Activated CD4-positive, alpha-beta T cell treated with anti-CD3 and anti-CD28 coated beads, Interleukin-2, amount 50 U/mL, for 24 hours (primary cell): ENCODE data around the gene NECAB3.
"Not testable (repeated sequence)": the region's sequence is repeated elsewhere in the genome, so short reads cannot be mapped to it uniquely, and the experiment has no call there.

Experiments used
- DNase-seq, 2 donors: peaks; one replicate each; pipeline ENCODE4 v3.0.0-alpha.2; 2020; ENCODE audit warnings: low read depth in 1 of 2, low spot score in 1 of 2

Gene NECAB3, protein sequence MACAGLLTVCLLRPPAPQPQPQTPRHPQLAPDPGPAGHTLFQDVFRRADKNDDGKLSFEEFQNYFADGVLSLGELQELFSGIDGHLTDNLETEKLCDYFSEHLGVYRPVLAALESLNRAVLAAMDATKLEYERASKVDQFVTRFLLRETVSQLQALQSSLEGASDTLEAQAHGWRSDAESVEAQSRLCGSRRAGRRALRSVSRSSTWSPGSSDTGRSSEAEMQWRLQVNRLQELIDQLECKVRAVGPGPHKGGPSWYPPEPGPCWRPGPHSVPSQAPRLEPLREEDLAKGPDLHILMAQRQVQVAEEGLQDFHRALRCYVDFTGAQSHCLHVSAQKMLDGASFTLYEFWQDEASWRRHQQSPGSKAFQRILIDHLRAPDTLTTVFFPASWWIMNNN

DNA sequence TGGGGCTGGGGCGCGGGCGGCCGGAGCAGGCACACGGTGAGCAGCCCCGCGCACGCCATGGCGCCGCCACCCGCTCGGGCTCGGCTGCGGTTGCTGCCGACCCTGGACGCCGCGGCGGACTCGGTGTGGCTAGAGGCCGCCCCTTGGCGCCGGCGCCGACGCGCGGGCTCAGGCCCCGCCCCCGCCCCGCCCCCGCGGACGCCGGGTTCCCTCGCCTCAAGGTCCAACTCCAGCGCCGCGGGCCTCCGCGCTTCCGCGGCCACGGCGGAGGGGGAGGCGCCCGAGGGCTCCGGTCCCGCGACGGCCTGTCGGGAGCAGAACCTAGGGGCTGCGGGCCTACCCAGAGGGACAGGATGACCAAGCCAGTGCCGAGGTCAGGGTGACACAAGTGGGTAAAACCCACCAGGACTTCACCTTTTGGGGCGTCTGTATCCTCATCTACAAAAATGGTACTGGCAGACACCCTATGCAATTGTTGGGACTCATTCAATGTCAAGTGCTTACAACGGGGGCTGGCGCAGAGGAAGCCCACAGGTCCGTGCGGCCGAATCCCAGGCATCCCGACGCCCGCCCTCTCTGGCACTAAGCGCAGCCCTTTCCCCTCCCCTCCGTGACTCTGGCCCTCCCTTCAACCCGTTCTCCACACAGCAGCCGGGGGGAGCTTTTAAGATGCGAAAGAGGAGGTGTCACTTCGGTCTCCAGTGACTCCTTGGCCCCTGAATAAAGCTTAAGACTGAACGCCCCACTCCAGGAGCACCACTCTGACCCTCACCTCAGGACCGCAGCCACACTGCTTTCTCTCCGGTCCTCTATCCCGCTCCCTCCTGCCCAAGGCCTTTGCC is at the start of gene NECAB3:
Gene NECAB3, minus strand, starts transcription at position 135 of the 842 bp plus-strand sequence. Its CDS starts 76 bp downstream, at position 59.
- DNase-seq: no peak

DNA sequence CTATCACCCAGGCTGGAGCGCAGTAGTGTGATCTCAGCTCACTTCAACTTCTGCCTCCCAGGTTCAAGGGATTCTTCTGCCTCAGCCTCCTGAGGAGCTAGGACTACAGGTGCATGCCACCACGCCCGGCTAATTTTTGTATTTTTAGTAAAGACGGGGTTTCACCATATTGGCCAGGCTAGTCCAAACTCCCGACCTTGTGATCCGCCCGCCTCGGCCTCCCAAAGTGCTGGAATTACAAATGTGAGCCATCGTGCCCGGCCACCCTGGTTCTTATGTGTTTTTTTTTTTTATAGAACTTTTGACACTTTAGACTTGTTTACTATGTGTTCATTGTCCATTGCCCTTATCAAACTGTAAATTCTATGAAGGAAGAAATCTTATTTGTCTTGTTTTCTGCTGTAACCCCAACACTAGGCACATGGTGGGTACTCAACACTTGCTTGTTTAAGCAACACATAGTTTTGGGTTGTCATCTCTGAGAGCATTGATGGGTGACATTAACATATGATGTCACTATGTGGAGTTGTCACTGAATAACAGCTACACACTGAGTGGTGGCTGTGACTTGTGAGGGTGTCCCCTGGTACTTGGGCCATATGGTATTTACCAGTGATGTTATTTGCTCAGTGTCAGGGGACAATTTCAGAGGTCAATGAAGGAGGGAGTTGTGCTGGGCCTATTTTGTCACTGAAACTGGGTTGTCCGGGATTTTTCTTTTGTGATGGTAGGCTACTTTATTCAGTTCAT is 47.3 kb upstream of the NECAB3 start:
- no peak for DNase-seq

DNA sequence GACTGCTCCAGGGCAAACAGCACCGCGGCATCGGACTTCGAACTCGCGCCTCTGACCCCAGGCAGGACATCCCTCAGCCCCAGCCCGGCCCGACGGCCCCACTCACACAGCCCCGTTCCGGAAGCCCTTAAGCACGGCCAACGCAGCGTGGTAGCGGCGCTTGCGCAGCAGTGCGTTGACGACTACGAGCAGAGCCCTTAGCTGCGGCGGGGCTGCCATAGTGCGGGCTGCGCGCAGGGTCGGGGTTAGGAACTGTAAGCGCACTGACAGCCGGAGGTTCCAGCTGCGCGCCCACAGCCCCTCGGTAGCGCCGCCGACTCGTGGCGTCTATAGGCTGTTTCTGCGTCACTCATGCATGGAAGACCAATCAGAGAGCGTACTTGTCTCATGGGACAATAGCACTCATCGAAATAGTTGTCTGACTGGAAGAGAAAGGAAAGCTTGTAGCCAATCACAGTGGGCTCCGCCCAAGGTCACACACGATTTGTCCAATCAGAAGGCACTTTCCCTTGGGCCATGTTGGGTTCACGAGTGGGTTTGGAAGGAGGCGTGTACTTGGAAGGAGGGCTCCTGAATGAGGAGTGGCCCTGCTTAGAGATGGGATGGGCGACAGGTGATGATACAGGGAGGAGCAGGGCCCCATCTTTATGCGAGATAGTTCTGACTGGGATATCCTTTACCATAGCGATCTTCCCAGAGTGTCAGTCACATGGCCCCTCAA is 45.9 kb upstream of the NECAB3 start, which contains the start of gene PXMP4:
Gene PXMP4, minus strand, starts transcription at position 322 of the 721 bp plus-strand sequence. Its CDS starts 103 bp downstream, at position 219.
- DNase-seq: peak; percentile 62 to 86

DNA sequence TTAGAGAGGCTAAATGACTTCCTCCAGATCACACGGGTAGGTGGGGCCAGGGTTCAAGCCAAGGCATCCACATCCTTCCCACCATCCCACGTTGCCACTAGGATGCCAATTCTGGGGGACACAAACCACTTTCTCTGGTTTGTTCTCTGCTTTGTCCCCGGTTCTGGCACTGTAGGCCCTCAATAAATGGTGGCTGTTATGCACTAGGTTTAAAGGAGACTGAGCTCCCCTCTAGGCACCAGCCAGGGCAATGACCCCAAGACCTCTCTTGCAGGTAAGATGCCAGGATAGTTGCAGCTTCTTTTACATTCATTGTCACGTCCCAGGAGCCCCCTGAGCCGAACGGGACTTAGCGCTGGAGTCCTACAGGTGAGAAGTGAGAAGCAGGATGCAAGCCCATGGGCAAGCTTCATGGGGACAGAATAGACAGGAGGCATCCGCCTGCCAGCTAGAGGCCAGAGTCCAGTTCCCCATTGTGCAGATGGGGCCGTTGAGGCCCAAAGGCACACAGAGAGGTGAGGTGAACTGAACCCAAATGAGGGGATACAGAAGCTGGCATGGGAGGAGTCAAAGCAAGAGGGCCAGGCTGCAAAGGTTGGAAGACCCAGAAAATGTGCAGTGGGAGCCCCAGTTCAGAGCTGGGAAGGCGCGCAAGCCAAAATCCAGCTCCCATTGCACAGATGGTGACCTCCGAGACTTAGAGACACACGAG is 45.2 kb upstream of the NECAB3 start:
- DNase-seq: no peak

DNA sequence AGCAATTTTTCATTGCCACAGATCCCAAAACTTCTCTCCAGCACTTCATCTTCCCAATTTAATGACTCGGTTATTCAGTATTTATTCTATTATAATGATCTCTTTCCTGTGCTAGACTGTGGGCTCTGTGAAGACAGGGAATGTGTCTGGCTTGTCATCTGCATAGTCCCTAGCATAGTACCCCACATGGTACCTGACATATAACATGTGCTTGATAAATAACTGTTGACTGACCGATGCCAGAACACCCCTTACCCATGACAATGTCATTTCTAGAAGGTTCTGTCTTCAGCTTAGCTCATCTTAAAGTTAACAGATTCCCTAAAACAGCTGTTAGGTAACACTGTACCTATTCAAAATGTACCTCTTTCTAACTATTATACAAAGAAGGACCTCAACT is 42.3 kb upstream of the NECAB3 start:
- no peak for DNase-seq

DNA sequence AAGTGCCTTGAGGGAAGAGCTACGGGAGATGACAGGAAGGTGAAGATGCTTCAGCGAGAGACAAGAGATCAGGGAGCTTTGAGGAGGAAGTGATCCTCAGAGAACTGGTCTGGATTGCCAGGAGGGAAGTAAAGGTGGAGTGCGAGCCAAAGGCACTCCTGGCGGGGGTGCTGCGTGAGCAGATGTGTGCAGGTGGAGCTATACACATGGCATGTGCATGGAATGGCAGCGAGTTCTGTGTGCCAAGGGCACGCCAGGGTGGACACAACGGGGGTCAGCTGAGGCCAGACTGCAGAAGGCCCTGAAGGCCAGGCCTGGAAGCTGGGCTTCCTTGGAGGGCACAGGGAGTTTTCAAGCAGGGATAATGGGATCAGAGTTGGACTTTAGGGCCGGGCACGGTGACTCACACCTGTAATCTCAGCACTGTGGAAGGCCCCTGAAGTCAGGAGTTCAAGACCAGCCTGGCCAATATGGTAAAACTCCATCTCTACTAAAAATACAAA is 39.7 kb upstream of the NECAB3 start:
- DNase-seq: no peak

DNA sequence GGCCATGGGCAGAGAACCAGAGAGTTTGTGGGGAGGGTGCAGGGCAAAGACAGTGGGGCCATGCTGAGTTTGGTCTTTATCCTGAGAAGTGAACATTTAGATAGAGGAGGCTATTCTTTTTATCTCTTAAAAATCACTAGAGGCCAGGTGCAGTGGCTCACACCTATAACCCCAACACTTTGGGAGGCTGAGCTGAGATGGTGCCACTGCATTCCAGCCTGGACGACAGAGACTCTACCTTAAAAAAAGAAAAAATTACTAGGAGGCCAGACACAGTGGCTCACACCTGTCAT is 37.2 kb upstream of the NECAB3 start:
- no peak for DNase-seq

DNA sequence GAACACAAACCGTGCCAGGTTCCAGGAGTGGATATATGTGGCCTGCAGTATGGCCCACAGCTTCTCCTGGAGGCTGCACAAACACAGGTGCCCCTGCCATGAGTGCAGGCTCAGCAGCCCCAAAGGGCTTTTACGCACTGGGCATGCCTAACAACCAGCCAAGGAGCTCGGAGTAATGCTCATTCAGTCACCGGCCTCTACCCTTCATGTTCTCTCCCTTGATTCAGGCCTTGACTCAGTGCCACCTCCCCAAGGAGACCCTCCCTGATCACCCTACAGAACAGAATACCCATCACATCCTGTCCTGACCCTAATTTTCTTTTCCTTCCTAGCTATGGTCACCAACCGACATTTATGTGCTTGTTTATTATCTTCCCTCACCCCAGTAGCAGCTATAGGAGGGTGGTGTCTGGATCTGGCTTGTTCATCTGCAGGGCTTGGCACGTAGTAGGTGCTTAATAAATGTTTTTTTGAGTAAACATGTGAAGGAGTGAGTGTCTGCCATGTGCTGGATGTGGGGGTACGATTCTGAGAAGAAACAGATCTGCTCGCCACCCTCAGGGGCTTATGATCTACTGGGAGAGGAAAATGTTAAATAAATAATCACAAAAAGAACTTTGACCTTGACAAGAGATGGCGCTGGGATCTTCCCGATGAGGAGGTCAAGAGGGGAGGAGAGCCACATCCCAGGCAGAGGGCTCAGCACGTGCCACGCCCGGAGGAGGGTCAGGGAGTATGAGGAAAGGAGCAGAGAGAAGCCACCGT is 36.6 kb upstream of the NECAB3 start:
- no peak for DNase-seq

DNA sequence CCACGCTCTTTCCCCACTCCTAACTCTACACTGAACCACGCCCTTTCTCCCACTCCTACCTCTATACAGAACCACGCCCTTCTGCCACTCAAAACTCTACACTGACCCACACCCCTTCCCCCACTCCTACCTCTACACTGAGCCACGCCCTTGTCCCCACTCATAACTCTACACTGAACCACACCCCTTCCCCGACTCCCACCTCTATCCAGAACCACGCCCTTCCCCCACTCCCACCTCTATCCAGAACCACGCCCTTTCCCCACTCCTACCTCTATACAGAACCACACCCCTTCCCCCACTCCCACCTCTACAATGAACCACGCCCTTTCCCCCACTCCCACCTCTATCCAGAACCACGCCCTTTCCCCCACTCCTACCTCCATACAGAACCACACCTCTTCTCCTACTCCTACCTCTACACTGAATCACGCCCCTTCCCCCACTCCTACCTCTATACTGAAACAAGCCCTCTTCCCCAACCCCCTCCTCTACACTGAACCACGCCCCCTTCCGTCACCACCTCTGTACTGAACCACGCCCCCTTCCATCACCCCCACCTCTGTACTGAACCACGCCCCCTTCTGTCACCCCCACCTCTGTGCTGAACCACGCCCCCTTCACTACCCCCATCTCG is 35.8 kb upstream of the NECAB3 start:
- DNase-seq: no peak

DNA sequence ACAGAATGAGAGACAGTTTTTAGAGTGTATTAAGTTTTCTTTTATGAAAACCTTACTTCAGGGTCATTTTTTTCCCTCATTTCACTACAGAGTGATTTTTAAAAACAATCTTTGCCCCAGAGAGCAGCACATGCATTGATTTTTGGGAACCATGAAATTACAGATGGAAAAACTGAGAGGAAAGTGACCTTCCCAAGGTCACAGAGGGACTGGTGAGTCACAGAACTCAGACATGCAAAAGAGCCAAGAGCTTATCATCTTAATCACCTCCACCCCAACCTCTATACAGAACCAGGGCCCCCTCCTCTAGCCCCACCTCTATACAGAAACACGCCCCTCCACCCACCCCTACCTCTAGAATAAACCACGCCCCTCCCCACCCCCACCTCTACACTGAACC is 35.2 kb upstream of the NECAB3 start:
- no peak for DNase-seq

DNA sequence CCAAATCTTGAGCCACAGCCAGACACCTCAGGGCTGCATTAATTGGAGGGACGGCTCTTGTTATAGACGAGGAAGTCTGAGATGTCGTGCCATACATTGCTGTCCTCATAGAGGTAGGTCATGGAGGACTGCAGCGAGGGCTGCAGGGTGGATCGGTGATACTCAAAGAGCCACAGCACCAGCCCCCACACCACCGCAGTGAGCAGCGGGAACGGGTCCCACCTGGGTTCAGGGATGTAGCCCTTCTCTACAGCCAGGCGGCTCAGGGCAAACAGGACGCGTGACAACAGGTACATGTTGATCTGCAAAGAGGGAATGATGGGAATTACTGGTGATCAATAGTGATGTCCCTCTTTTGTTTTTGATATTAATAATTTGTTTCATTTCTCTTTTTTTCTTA is 33.4 kb upstream of the NECAB3 start:
- DNase-seq: no peak

DNA sequence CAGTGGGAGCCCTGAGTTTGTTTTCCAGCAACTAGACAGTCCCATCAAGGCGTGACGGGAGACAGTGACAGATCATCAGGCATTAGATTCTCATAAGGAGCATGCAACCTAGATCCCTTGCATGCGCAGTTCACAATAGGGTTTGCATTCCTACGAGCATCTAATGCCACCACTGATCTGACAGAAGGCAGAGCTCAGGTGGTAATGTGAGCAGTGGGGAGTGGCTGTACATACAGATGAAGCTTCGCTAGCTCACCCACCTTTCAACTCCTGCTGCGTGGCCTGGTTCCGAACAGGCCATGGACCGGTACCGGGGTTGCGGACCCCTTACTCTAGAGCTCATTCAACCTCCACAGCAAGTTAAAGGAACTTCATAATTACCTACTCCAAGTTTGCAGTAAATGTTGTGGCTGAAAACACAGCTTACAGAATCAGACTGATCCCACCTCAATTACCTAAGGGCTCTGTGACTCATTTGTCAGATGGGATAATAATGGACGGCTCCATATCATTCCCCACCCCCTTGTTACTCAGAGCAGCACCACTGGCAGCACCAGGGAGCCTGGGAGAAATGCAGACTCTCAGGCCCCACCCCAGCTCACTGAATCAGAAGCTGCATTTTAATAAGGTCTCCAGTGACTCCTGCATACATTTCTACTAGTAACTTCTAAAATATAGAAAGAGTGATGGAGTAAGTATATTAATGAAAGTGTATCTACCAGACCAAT is 30.1 kb upstream of the NECAB3 start:
- no peak for DNase-seq

DNA sequence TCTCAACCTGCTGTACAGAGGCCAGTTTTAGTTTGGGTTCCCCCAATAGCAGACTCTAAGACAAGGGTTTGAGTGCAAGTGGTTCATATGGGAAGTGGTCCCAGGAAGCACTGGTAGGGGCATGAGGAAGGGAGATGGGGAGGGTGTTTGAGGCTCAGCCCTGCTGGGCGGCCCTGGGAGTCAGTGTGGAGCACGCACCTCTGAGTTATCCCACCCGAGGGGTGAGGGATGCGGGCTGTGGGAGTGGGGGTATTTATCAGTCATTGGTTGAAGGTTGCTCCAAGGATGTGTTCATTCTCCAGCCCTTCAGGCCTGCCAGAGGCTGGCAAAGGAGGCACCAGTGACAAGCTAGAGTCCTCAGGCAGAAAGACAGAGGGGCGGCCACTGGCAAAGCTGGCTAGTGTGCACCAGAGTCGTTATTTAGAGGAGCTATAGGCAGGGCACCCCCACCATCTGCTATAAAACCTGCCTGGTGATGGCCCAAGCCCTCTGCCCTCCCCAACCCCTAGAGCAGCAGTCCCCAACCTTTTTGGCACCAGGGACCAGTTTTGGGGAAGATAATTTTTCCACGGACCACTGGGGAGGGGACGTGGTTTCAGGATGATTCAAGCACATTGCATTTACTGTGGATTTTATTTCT is 29.4 kb upstream of the NECAB3 start:
- no peak for DNase-seq

DNA sequence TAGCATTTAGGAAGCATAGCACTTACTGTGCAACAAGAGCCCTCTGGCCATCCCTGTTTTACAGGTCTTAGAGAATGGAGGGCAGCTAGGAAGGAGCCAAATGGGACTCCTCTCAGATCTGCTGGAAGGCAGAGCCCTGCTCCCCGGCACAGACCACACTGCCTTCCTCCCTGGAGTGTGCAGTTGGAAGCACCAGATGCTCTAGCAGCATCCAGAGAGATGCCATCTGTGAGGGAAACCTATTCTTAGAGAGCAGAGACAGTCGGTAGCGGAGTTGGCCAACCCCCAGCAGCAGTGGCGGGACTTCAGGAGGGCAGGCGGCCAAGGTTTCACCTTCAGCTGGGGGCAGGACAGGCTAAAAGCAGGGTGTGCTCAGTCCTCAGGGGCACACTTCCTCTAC is 28.6 kb upstream of the NECAB3 start:
- DNase-seq: no peak

DNA sequence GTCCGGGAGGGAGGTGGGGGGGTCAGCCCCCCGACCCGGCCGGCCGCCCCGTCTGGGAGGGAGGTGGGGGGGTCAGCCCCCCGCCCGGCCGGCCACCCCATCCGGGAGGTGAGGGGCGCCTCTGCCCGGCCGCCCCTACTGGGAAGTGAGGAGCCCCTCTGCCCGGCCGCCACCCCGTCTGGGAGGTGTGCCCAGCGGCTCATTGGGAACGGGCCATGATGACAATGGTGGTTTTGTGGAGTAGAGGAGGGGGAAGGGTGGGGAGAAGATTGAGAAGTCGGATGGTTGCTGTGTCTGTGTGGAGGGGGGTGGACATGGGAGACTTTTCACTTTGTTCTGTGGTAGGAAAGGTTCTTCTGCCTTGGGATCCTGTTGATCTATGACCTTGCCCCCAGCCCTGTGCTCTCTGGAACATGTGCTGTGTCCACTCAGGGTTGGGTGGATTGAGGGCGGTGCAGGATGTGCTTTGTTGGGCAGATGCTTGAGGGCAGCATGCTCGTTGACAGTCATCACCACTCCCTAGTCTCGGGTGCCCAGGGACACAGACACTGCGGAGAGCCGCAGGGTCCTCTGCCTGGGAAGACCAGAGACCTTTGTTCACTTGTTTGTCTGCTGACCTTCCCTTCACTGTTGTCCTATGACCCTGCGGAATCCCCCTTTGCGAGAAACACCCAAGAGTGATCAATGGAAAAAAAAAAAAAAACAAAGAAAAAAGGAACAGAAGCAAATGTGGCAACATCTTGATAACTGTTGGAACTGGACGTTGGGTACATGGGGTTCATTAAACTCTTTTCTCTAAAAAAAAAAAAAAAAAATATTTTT is 27.6 kb upstream of the NECAB3 start:
- DNase-seq: no peak

DNA sequence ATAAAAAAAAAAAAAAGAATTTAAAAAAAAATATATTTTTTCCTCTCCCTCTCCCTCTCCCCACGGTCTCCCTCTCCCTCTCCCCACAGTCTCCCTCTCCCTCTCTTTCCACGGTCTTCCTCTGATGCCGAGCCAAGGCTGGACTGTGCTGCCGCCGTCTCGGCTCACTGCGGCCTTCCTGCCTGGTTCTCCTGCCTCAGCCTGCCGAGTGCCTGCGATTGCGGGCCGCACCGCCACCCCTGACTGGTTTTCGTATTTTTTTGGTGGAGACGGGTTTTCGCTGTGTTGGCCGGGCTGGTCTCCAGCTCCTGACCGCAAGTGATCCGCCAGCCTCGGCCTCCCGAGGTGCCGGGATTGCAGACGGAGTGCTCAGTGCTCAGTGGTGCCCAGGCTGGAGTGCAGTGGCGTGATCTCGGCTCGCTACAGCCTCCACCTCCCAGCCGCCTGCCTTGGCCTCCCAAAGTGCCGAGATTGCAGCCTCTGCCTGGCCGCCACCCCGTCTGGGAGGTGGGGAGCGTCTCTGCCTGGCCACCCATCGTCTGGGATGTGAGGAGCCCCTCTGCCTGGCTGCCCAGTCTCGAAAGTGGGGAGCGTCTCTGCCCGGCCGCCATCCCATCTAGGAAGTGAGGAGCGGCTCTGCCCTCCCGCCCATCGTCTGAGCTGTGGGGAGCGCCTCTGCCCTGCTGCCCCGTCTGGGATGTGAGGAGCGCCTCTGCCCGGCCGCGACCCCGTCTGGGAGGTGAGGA is 26.6 kb upstream of the NECAB3 start:
- DNase-seq: not testable (repeated sequence)
